Measurements from ENCODE around the gene RNF11. TPM values are rescaled to one million over a fixed set of nuclear protein-coding genes. Genes with fewer than 3 reads are reported as not detected.
A peak's percentile ranks its signal among the peaks of the same experiment; 100 is the strongest.
"Not testable (repeated sequence)": the region's sequence is repeated elsewhere in the genome, so short reads cannot be mapped to it uniquely, and the experiment has no call there.

RNF11 gene
- total RNA-seq, 2 donors from 2014 or later, result 75.1 to 81.5 TPM

GRCh38 chr1:51230501-51231078 lies 5.5 kb upstream of the RNF11 start:
- Histone ChIP-seq H3K4me3 (no peak overlapping the region), H3K27me3 (replicated peaks; ENCODE audit: insufficient read depth) (no peaks in the 10 kb centered on the region), H3K9me3 (no peaks in the 10 kb centered on the region), H3K27ac (no peak overlapping the region), H3K4me1 (replicated peaks) (peaks cover 9% of the 10 kb centered on the region), H3K36me3 (no peaks in the 10 kb centered on the region)
- no peak for DNase-seq (ENCODE audit: low spot score)
- TF ChIP-seq POLR2AphosphoS5 (IDR thresholded peaks at IDR 0.05) (no peak), CTCF (IDR thresholded peaks at IDR 0.05) (no peak), POLR2A (IDR thresholded peaks at IDR 0.05) (no peak)
- WGBS, result 89% methylated on average over 5 of the region's 5 CpGs
- intact Hi-C loops (cut with DNase I), result no loop called here

- WGBS, result 90% methylated on average over 3 of the region's 3 CpGs
- no peaks in the 10 kb centered on the region for H3K27me3 ChIP-seq (replicated peaks; ENCODE audit: insufficient read depth)
- H3K9me3 ChIP-seq, result no peaks in the 10 kb centered on the region
- H3K27ac ChIP-seq, result no peak overlapping the region
- no peak overlapping the region for H3K4me3 ChIP-seq
- no peaks in the 10 kb centered on the region for H3K36me3 ChIP-seq
- no peak for DNase-seq (ENCODE audit: low spot score)
- H3K4me1 ChIP-seq (replicated peaks), result peaks cover 9% of the 10 kb centered on the region
- TF ChIP-seq POLR2AphosphoS5 (IDR thresholded peaks at IDR 0.05), result no peak
- intact Hi-C loops (cut with DNase I), result no loop called here
These were observed 5.0 kb upstream of the RNF11 start for GRCh38 chr1:51231120-51231519.

GRCh38 chr1:51231896-51232295 lies 4.2 kb upstream of the RNF11 start:
- intact Hi-C loops (cut with DNase I), result no loop called here
- Histone ChIP-seq H3K9me3 (no peaks in the 10 kb centered on the region), H3K4me1 (replicated peaks) (peaks cover 9% of the 10 kb centered on the region), H3K36me3 (no peaks in the 10 kb centered on the region), H3K27ac (no peak overlapping the region), H3K4me3 (no peak overlapping the region), H3K27me3 (replicated peaks; ENCODE audit: insufficient read depth) (no peaks in the 10 kb centered on the region)
- TF ChIP-seq POLR2AphosphoS5 (IDR thresholded peaks at IDR 0.05) (no peak), POLR2A (IDR thresholded peaks at IDR 0.05) (no peak), CTCF (IDR thresholded peaks at IDR 0.05) (no peak)
- no peak for DNase-seq (ENCODE audit: low spot score)

- H3K4me1 ChIP-seq (replicated peaks); H3K36me3 ChIP-seq; intact Hi-C loops (cut with DNase I); H3K27me3 ChIP-seq (replicated peaks; ENCODE audit: insufficient read depth); H3K4me3 ChIP-seq; DNase-seq (ENCODE audit: low spot score); H3K9me3 ChIP-seq; H3K27ac ChIP-seq: not testable (repeated sequence)
- 91% methylated on average over 7 of the region's 7 CpGs for WGBS
These were observed 1.8 kb upstream of the RNF11 start for GRCh38 chr1:51234236-51234635.

- 51% methylated on average over 8 of the region's 8 CpGs for WGBS
- H3K36me3 ChIP-seq, result no peaks in the 10 kb centered on the region
- H3K27ac ChIP-seq, result peak overlapping the region; percentile 97 to 98
- intact Hi-C loops (cut with DNase I), result no loop called here
- H3K27me3 ChIP-seq (replicated peaks; ENCODE audit: insufficient read depth), result no peaks in the 10 kb centered on the region
- peak; percentile 71 for DNase-seq (ENCODE audit: low spot score)
- no peak for TF ChIP-seq POLR2A (IDR thresholded peaks at IDR 0.05)
- peak; percentile 25 for TF ChIP-seq POLR2AphosphoS5 (IDR thresholded peaks at IDR 0.05)
- TF ChIP-seq CTCF (IDR thresholded peaks at IDR 0.05), result no peak
- H3K4me1 ChIP-seq (replicated peaks), result peaks cover 9% of the 10 kb centered on the region
- H3K9me3 ChIP-seq, result no peaks in the 10 kb centered on the region
- no peak overlapping the region for H3K4me3 ChIP-seq
These were observed 1.2 kb upstream of the RNF11 start for GRCh38 chr1:51234721-51235425.

Data from prostate gland (tissue), 2 donors.